Measurements from ENCODE around the gene TMEM41B.

- no peak for TF ChIP-seq CTCF (IDR thresholded peaks at IDR 0.05)
- TF ChIP-seq POLR2A (IDR thresholded peaks at IDR 0.05) = no peak
These were observed 40.7 kb downstream of the TMEM41B start for GRCh38 chr11:9273376-9274336.
